HG03196 (cell line): ENCODE measurements around the gene PRAMEF27.
"Not testable (repeated sequence)": the region's sequence is repeated elsewhere in the genome, so short reads cannot be mapped to it uniquely, and the experiment has no call there.

Source experiments
- ATAC-seq: cut with Tn5 transposase; IDR thresholded peaks from one replicate; pipeline ENCODE4 v1.9.1; 2021; ENCODE audit not compliant: unreplicated experiment

PRAMEF27 gene

DNA sequence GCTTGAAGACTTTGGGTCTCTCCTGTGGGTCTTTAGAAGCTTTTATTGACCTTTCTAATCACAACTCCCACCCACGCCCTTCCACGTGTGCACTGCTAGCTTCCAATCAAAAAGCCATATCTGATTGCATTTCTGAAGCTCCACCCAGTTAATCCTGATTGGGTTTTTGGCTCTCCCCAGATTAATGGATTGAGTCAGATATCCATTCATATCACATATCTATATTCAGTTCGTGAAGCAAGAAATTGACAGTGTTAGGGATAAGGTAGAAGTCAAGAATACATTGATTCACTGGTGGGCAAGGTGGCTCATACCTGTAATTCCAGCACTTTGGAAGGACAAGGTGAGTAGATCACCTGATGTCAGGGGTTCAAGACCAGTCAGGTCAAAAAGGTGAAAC is at the start of gene PRAMEF27:
Gene PRAMEF27 (minus strand): TSS at position 101 of the 400 bp plus-strand sequence. CDS start 2,916 bp downstream, outside the sequence.
- not testable (repeated sequence) for ATAC-seq

DNA sequence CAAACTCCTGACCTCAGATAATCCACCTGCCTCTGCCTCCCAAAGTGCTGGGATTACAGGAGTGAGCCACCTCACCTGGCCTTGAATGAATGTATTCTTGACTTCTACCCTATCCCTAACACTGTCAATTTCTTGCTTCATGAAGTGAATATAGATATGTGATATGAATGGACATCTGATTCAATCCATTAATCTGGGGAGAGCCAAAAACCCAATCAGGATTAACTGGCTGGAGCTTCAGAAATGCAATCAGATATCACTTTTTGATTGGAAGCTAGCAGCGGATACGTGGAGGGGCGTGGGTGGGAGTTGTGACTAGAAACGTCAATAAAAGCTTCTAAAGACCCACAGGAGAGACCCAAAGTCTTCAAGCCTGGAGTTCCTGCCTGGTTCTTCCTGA is 14.1 kb upstream of the PRAMEF27 start, which contains the start of gene PRAMEF25:
Gene PRAMEF25 (plus strand): TSS at position 301 of the 400 bp plus-strand sequence. CDS start 2,920 bp downstream, outside the sequence.
- ATAC-seq, result not testable (repeated sequence)

DNA sequence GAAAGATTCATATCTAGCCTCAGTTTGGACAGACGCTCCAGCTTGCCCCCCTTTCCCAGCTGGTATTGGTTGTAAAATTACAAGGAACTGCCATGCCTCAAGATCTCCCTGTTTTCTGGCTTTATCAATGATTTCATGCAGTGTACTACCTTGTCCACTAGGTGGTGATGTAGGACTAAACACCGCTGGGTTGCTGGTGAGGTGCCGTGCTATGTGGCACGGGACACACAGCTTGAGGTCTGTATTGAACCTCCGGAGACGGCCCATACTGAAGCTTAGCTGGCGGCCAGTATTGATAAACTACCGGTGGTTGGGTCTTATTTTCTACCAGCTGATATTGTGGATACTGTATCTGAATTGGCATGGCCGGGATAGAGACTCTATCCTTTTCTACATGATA is 36.5 kb downstream of the PRAMEF27 start:
- ATAC-seq, result not testable (repeated sequence)

DNA sequence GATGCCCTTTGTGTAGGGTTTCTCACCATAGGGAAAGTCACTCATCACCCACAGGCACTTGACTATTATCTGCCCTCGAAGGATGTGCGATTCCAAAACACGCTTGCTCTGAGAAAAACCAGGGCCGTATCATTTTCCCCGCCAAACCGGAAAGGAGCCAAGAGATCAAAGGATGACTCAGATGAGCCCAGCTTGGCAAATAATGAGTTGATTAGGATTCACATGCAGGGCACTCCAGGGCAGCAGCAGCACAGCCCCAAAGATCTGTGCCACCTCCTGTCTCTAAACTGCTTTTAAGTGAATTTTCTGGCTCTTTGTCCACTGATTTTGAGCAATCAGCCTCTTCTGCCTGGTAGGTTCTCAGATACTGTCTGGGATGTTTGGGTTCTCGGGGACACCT is 44.4 kb downstream of the PRAMEF27 start:
- not testable (repeated sequence) for ATAC-seq

DNA sequence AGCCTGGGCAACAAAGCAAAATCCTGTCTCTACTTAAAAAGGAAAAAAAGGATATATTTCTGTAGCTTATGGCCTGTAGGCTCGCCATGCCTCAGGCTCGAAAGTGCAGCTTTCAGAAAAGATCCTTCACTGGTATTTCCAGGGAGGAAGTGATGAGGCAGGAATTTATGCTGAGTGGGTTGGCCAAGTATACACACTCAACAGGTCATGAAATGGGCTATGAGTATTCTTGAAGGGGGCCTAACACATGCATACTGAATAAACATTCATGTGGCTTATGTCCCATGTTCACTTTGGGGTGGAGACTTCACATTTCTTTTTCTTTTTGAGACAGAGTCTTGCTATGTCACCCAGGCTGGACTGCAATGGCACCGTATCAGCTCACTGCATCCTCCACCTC is 47.0 kb downstream of the PRAMEF27 start:
- ATAC-seq, result not testable (repeated sequence)

DNA sequence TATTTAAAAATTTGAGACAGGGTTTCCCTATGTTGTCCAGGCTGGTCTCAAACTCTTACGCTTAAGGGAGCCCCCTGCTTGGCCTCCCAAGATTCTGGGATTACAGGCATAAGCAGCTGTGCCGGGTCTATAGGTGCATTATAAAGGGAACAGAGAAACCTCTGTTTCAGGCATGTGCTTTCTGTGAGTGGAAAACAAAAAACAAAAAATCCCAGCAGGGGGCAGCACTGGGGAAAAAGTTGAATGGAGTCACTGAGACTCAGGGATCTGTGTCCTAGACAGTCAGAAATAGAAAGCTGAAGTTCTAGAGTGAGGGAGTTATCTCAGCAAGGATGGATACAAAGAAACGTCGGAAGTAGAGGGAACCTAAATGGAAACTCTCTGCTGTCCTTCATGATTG is 50.6 kb downstream of the PRAMEF27 start:
- not testable (repeated sequence) for ATAC-seq
